GM12891 (cell line): ENCODE measurements around the gene CDH4.

ENCODE experiments used
- PAX5 ChIP-seq: IDR thresholded peaks from 2 replicates; pipeline ENCODE4 v1.6.1; 2011; ENCODE audit warnings: low read length, moderate library complexity, mild to moderate bottlenecking; ENCODE audit not compliant: insufficient read depth, severe bottlenecking
- POLR2A ChIP-seq: IDR thresholded peaks from 2 replicates; pipeline ENCODE4 v1.6.1; 2011; ENCODE audit warnings: low read depth, low read length, control low read depth
- POLR2AphosphoS5 ChIP-seq: IDR thresholded peaks from 2 replicates; pipeline ENCODE4 v1.6.1; 2011; ENCODE audit warnings: low read depth, low read length, control low read depth
- POU2F2 ChIP-seq: IDR thresholded peaks from 2 replicates; pipeline ENCODE4 v1.6.1; 2011; ENCODE audit warnings: low read depth, mild to moderate bottlenecking, control low read depth, low read length, moderate library complexity
- SPI1 ChIP-seq: IDR thresholded peaks from 2 replicates; pipeline ENCODE4 v1.6.1; 2011; ENCODE audit warnings: low read depth, low read length, control low read depth
- TAF1 ChIP-seq: IDR thresholded peaks from 2 replicates; pipeline ENCODE4 v1.6.1; 2011; ENCODE audit warnings: low read depth, low read length, control low read depth

DNA sequence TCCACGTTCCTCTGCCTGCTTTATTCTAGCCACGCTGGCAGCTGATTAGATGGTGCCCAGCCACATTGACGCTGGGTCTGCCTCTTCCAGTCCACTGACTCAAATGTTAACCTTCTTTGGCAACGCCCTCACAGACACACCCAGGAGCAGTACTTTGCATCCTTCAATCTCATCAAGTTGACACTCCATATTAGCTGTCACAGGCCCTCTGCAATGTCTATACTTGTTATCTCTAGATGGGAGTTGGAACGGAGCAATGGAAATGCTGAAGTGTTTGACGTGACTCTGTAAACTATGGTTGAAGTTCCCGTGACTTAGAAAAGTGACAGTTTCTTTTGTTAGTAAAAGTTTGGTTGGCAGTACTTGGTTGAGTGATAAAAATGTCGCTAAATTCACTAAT lies 291.0 kb downstream of the CDH4 start:
- no peak for TF ChIP-seq POLR2A
- no peak for TF ChIP-seq POLR2AphosphoS5
- no peak for TF ChIP-seq POU2F2
- TF ChIP-seq SPI1 = no peak
- TF ChIP-seq TAF1 = no peak
- TF ChIP-seq PAX5 = no peak
